Stimulated activated CD4-positive, alpha-beta T cell treated with anti-CD3 and anti-CD28 coated beads, Interleukin-15, amount 100 ng/mL, for 48 hours (primary cell): ENCODE data around the gene CDC42EP3.
A peak's percentile ranks its signal among the peaks of the same experiment; 100 is the strongest.

Source experiments
- DNase-seq, 2 donors: peaks; one replicate each; pipeline ENCODE4 v3.0.0-alpha.2; 2020; ENCODE audit warnings: low read depth in 2 of 2

Gene CDC42EP3

GRCh38 chr2:37683921-37684780, 12.7 kb upstream of the CDC42EP3 start:
- no peak for DNase-seq

- DNase-seq, result no peak
Measured at GRCh38 chr2:37683241-37683640, 11.8 kb upstream of the CDC42EP3 start.

- no peak for DNase-seq
Measured at GRCh38 chr2:37682473-37682872, 11.0 kb upstream of the CDC42EP3 start.

GRCh38 chr2:37681587-37681986, 10.1 kb upstream of the CDC42EP3 start:
- no peak for DNase-seq

DNA sequence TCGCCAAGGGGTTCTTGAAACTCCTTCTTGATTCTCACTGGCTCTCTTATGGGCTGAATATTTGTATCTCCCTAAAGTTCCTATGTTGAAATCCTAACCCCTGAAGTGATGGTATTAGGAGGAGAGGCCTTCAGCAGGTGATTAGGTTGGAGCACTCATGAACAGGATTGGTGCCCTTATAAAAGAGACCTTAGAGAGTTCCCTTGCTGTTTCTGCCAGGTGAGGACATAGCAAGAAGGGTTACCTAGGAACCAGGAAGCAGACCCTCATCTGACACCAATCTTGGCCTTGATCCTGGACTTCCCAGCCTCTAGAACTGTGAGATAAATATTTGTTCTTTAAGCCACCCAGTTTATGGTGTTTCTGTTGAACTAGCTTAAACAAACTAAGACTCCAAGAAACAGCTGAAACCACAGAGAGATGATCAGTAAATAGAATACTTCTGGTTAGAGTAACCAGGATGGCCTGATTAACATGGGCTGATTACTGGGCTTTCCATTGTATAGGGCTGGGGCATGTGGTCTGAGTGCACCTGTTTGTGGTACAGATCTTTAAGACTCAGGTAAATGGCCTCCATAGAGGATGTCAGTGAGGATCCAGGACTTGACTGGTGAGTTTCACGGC, 7.7 kb upstream of the CDC42EP3 start:
- DNase-seq, result no peak

DNA sequence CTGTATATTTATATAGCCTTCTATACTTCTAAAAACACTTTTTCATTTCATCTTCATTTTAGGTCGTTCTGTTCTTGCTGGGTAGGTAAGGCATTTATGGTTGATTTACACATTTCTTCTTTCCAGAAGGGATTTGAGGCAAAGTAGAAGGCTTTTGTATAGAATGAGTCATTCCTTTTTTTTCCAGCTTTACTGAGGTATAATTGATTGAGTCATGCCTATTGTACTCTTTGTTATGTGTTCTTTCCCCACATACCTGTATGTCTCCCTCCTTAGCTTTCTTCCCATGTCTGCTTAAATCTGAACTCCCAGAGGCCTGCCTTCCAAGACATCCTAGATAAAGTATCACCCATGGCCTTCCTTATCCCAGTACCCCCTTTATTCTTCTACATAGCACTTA, 4.8 kb upstream of the CDC42EP3 start:
- DNase-seq, result no peak

GRCh38 chr2:37674946-37675345, 3.5 kb upstream of the CDC42EP3 start:
- no peak for DNase-seq

- no peak for DNase-seq
Measured at GRCh38 chr2:37672870-37673184, 1.4 kb upstream of the CDC42EP3 start.

GRCh38 chr2:37672104-37672869, 845 bp upstream of the CDC42EP3 start:
- peak; percentile 24 to 55 for DNase-seq

- peak in 1 of 2 donors; percentile 10 for DNase-seq
Measured at GRCh38 chr2:37671816-37672103, 318 bp upstream of the CDC42EP3 start.

- DNase-seq, result no peak
Measured at GRCh38 chr2:37670378-37671008, 949 bp downstream of the CDC42EP3 start.

GRCh38 chr2:37669446-37669845, 2.0 kb downstream of the CDC42EP3 start:
- no peak for DNase-seq

DNA sequence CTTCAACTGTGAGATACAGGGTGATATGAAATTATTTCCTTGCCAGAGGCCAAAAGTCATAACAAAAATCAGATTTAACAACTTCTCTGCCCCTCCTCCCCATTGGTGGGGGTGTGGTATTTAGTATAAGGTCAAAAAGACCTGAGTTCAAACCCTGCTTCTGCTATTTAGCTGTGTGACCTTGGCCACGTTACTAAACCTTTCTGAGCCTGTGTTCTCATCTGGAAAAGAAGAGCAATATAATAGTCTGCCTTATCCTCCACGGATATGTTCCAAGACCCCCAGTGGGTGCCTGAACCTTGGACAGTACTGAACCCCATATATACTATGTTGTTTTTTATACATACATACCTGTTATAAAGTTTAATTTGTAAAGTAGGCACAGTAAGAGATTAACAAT, 3.7 kb downstream of the CDC42EP3 start:
- DNase-seq, result no peak

- no peak for DNase-seq
Measured at GRCh38 chr2:37666772-37667171, 4.7 kb downstream of the CDC42EP3 start.

DNA sequence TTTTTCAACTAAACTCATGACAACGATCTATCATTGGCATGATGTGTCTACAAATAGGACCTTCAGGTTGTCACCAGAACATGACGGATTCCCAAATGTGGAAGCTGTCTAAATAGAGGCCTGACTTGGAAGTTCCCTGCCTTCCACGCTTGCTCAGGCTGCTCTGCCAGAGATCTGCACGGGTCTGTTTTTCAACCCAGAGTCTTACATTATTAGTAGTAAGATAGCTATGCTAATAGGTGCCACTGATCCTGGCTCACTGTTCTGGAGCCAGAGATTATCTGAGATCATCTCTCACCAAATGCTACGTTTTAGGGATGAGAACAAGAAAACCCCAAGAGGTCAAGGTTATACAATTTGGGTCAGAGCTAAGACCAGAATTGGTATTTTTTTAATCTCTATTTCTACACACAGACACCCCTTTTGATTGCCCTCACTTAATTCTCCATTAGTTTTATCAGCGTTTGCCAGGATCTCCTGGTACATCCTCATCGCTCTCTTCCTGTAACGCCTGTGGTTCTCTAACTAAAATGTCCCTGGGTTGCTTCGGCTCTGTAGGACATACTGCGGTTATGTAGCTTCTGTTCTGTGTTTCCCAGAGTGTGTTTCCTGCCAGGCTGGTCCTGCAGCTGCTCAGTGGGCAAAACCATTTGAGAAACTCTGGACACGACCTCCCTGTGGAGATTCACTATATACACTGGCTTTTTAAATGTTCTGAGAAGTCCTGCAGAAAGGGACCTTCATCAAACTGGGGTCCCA, 5.7 kb downstream of the CDC42EP3 start:
- DNase-seq, result no peak

DNA sequence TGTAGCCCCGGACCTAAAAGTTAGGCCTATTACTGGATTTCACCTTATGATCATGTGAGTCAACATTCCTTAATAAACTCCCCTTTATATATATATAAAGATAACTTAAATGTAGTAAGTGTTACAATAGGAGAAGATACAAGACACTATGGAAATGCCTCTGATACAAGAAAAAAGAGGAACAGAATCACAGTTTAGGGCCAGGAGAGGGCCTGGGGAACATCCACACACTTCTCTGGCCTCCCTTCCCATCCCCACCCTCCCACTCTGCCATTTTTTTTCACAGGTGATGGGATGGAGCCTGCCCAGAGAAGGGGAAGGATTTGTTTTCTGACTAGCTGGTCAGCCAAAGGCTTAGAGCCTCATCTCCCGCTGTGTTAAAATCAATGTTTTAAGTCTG, 6.4 kb downstream of the CDC42EP3 start:
- no peak for DNase-seq

- DNase-seq, result no peak
Measured at GRCh38 chr2:37664231-37664643, 7.2 kb downstream of the CDC42EP3 start.

- no peak for DNase-seq
Measured at GRCh38 chr2:37663390-37663789, 8.1 kb downstream of the CDC42EP3 start.

- no peak for DNase-seq
Measured at GRCh38 chr2:37659723-37660122, 11.7 kb downstream of the CDC42EP3 start.

DNA sequence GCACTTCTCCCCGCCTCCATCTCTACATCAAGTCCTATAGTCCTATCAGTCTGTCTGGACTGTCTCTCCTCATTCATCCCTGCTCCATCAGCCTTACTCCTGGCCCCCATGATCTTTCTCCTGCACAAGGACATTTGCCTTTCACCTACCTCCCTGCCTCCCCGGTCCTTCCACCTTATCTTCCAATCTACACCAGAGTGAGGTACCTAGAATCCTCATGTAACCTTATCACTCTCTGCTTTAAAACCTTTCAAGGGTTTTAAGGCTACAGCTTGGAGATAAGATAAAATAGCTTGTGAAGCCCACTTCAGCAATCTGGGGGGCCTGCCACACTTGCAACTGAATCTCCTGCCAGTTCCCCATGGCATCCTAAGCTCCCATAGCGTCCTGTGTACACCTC, 12.8 kb downstream of the CDC42EP3 start:
- no peak for DNase-seq

GRCh38 chr2:37657471-37657870, 14.0 kb downstream of the CDC42EP3 start:
- no peak for DNase-seq
